Neuronal stem cell (in vitro differentiated cells): ENCODE measurements around the gene TCIRG1.

Experiments
- DNase-seq: peaks from one replicate; pipeline ENCODE4 v3.0.0-alpha.2; 2013; ENCODE audit warnings: low spot score
- H2AFZ ChIP-seq: one replicate; pipeline ENCODE4 v1.6.1; 2013; ENCODE audit warnings: mild to moderate bottlenecking, low read length, inconsistent platforms
- H2AK5ac ChIP-seq: 2 replicates; pipeline ENCODE4 v1.6.1; 2013; ENCODE audit warnings: low read depth, mild to moderate bottlenecking, inconsistent platforms, low read length, moderate library complexity, mixed read lengths
- H2BK120ac ChIP-seq: 2 replicates; pipeline ENCODE4 v1.6.1; 2013; ENCODE audit warnings: low read depth, mild to moderate bottlenecking, inconsistent platforms, low read length, moderate library complexity, mixed read lengths
- H2BK12ac ChIP-seq: one replicate; pipeline ENCODE4 v1.6.1; 2013; ENCODE audit warnings: low read length, inconsistent platforms
- H2BK15ac ChIP-seq: 2 replicates; pipeline ENCODE4 v1.6.1; 2013; ENCODE audit warnings: mild to moderate bottlenecking, low read length, inconsistent platforms, mixed read lengths
- H2BK5ac ChIP-seq: one replicate; pipeline ENCODE4 v1.6.1; 2013; ENCODE audit warnings: inconsistent platforms, mild to moderate bottlenecking, low read length, moderate library complexity
- H3K14ac ChIP-seq: one replicate; pipeline ENCODE4 v1.6.1; 2013; ENCODE audit warnings: low read length, inconsistent platforms
- H3K18ac ChIP-seq: 2 replicates; pipeline ENCODE4 v1.6.1; 2013; ENCODE audit warnings: low read length, inconsistent platforms
- H3K23ac ChIP-seq: 2 replicates; pipeline ENCODE4 v1.6.1; 2013; ENCODE audit warnings: low read depth, mild to moderate bottlenecking, mixed read lengths, low read length, inconsistent platforms; ENCODE audit not compliant: poor library complexity
- H3K27ac ChIP-seq: replicated peaks from 3 replicates; pipeline ENCODE4 v1.5.1; 2013; ENCODE audit warnings: low read length, inconsistent platforms
- H3K27me3 ChIP-seq, 3 experiments: 2 replicates each; pipeline ENCODE4 v1.6.1; 2013; ENCODE audit warnings: low read length in 3 of 3, mild to moderate bottlenecking in 2 of 3, inconsistent platforms in 1 of 3, low read depth in 1 of 3, mixed read lengths in 1 of 3, moderate library complexity in 1 of 3; ENCODE audit not compliant: control insufficient read depth in 3 of 3, insufficient read depth in 3 of 3
- H3K36me3 ChIP-seq, 2 donors: replicated peaks in 1 of 2; 2 replicates each; pipeline ENCODE4 v1.6.1; 2013; ENCODE audit warnings: low read length in 2 of 2; ENCODE audit not compliant: control insufficient read depth in 2 of 2, insufficient read depth in 2 of 2
- H3K4ac ChIP-seq: 2 replicates; pipeline ENCODE4 v1.6.1; 2013; ENCODE audit warnings: inconsistent platforms, mild to moderate bottlenecking, low read length, moderate library complexity
- H3K4me1 ChIP-seq, 2 donors: 1 replicate in 1 of 2; 2 replicates in 1 of 2; pipeline ENCODE4 v1.6.1; 2013; ENCODE audit warnings: low read length in 2 of 2, low read depth in 1 of 2; ENCODE audit not compliant: control insufficient read depth in 2 of 2, insufficient read depth in 1 of 2
- H3K4me2 ChIP-seq: one replicate; pipeline ENCODE4 v1.6.1; 2013; ENCODE audit warnings: mild to moderate bottlenecking, low read length, inconsistent platforms; ENCODE audit not compliant: insufficient read depth, poor library complexity, severe bottlenecking
- H3K4me3 ChIP-seq, 2 donors: 2 replicates each; pipeline ENCODE4 v1.5.1; 2013; ENCODE audit warnings: low read length in 2 of 2, mild to moderate bottlenecking in 2 of 2, inconsistent platforms in 1 of 2, moderate library complexity in 1 of 2
- H3K79me1 ChIP-seq: one replicate; pipeline ENCODE4 v1.6.1; 2013; ENCODE audit warnings: low read depth, mild to moderate bottlenecking, inconsistent platforms, low read length, moderate library complexity
- H3K9ac ChIP-seq: one replicate; pipeline ENCODE4 v1.6.1; 2013; ENCODE audit warnings: mild to moderate bottlenecking, low read depth, low read length, inconsistent platforms; ENCODE audit not compliant: poor library complexity
- H3K9me3 ChIP-seq, 2 donors: replicated peaks in 1 of 2; 2 replicates each; pipeline versions ENCODE3 to v1.6.1; 2013; ENCODE audit warnings: low read length in 2 of 2, mild to moderate bottlenecking in 2 of 2, inconsistent platforms in 1 of 2, low read depth in 1 of 2, mixed read lengths in 1 of 2, moderate library complexity in 1 of 2; ENCODE audit not compliant: control insufficient read depth in 2 of 2, insufficient read depth in 1 of 2
- H4K8ac ChIP-seq: one replicate; pipeline ENCODE4 v1.6.1; 2013; ENCODE audit warnings: low read depth, mild to moderate bottlenecking, inconsistent platforms, low read length, moderate library complexity
- H4K91ac ChIP-seq: one replicate; pipeline ENCODE4 v1.6.1; 2013; ENCODE audit warnings: low read length, low read depth, mild to moderate bottlenecking, inconsistent platforms; ENCODE audit not compliant: poor library complexity
- WGBS, 2 donors: extraction: QIAGEN DNeasy Blood & Tissue Kit; methylation state at CpG; one replicate each; pipeline ENCODE4 v1.1.7; 2013; ENCODE audit warnings: missing lambda C conversion rate in 2 of 2, mixed read lengths in 1 of 2; ENCODE audit not compliant: insufficient read length in 2 of 2, insufficient replicate concordance in 1 of 2; ENCODE audit errors: extremely low coverage in 2 of 2; 5-methylcytosine and 5-hydroxymethylcytosine counted together

Gene TCIRG1

GRCh38 chr11:68037411-68038225, 1.2 kb upstream of the TCIRG1 start:
- Histone ChIP-seq H3K4ac (no peak overlapping the region), H2BK15ac (peak overlapping the region; percentile 98), H3K14ac (peak overlapping the region; percentile 86), H2AFZ (no peak overlapping the region), H2AK5ac (peak overlapping the region; percentile 98), H2BK5ac (peak overlapping the region; percentile 42), H3K9me3 (no peaks in the 10 kb centered on the region), H3K18ac (peak overlapping the region; percentile 95), H3K23ac (no peak overlapping the region), H4K91ac (no peak overlapping the region), H3K9ac (no peak overlapping the region), H3K27me3 (no peaks in the 10 kb centered on the region), H3K4me2 (no peak overlapping the region), H3K4me3 (no peak overlapping the region), H3K36me3 (peaks cover 20 to 34% of the 10 kb centered on the region in 2 donors), H2BK120ac (no peak overlapping the region), H3K79me1 (peaks cover 7% of the 10 kb centered on the region), H3K4me1 (peaks cover 13 to 25% of the 10 kb centered on the region in 2 donors), H3K27ac (no peak overlapping the region), H2BK12ac (peak overlapping the region; percentile 34), H4K8ac (no peak overlapping the region)
- WGBS, 2 donors = no CpG with 5 or more reads among the region's 20 CpGs
- DNase-seq = no peak

- Histone ChIP-seq H2AK5ac (peak overlapping the region; percentile 98), H3K27ac (no peak overlapping the region), H3K4me1 (peaks cover 13 to 31% of the 10 kb centered on the region in 2 donors), H3K79me1 (peaks cover 4% of the 10 kb centered on the region), H3K18ac (peak overlapping the region; percentile 95), H3K4ac (peak overlapping the region; percentile 85), H3K36me3 (peaks cover 14 to 27% of the 10 kb centered on the region in 2 donors), H3K23ac (peak overlapping the region; percentile 66), H3K4me3 (no peak overlapping the region), H2BK12ac (peak overlapping the region; percentile 34), H3K9ac (peak overlapping the region; percentile 88), H3K9me3 (no peaks in the 10 kb centered on the region), H3K27me3 (no peaks in the 10 kb centered on the region), H2BK5ac (peak overlapping the region; percentile 42), H2BK120ac (no peak overlapping the region), H2BK15ac (peak overlapping the region; percentile 98), H4K91ac (no peak overlapping the region), H2AFZ (peak overlapping the region; percentile 49), H4K8ac (peak overlapping the region; percentile 68), H3K4me2 (peak overlapping the region; percentile 48), H3K14ac (peak overlapping the region; percentile 86)
- no peak for DNase-seq
- WGBS, 2 donors = no CpG with 5 or more reads among the region's 13 CpGs
These were observed 553 bp upstream of the TCIRG1 start for GRCh38 chr11:68038226-68038717.

- WGBS, 2 donors = no CpG with 5 or more reads among the region's 10 CpGs
- no peak overlapping the region for H4K8ac ChIP-seq
- DNase-seq = no peak
- H2BK15ac ChIP-seq = no peak overlapping the region
- no peak overlapping the region for H3K27ac ChIP-seq
- H3K14ac ChIP-seq = no peak overlapping the region
- no peaks in the 10 kb centered on the region for H3K9me3 ChIP-seq
- peaks cover 4% of the 10 kb centered on the region for H3K79me1 ChIP-seq
- H3K27me3 ChIP-seq = no peaks in the 10 kb centered on the region
- H2AFZ ChIP-seq = peak overlapping the region; percentile 88
- no peak overlapping the region for H3K4ac ChIP-seq
- H3K9ac ChIP-seq = no peak overlapping the region
- H3K18ac ChIP-seq = peak overlapping the region; percentile 9
- peaks cover 13 to 34% of the 10 kb centered on the region in 2 donors for H3K4me1 ChIP-seq
- peak overlapping the region; percentile 8 for H2BK5ac ChIP-seq
- H3K4me3 ChIP-seq = no peak overlapping the region
- peak overlapping the region; percentile 66 for H3K23ac ChIP-seq
- no peak overlapping the region for H2BK12ac ChIP-seq
- peak overlapping the region; percentile 17 for H2BK120ac ChIP-seq
- no peak overlapping the region for H4K91ac ChIP-seq
- H3K4me2 ChIP-seq = no peak overlapping the region
- H3K36me3 ChIP-seq = peaks cover 4 to 15% of the 10 kb centered on the region in 2 donors
- H2AK5ac ChIP-seq = peak overlapping the region; percentile 86
These were observed 781 bp downstream of the TCIRG1 start for GRCh38 chr11:68039526-68040086.
